ENCODE data around the gene MRPL53. TPM values are rescaled to one million over a fixed set of nuclear protein-coding genes. Genes with fewer than 3 reads are reported as not detected.
A peak's percentile ranks its signal among the peaks of the same experiment; 100 is the strongest.

MRPL53 gene
- total and polyA plus RNA-seq, 2 of the 13 experiments (the other 11 are each of a cell fraction or from before 2014, with no cell fraction given): 34.3 to 51.9 TPM

DNA sequence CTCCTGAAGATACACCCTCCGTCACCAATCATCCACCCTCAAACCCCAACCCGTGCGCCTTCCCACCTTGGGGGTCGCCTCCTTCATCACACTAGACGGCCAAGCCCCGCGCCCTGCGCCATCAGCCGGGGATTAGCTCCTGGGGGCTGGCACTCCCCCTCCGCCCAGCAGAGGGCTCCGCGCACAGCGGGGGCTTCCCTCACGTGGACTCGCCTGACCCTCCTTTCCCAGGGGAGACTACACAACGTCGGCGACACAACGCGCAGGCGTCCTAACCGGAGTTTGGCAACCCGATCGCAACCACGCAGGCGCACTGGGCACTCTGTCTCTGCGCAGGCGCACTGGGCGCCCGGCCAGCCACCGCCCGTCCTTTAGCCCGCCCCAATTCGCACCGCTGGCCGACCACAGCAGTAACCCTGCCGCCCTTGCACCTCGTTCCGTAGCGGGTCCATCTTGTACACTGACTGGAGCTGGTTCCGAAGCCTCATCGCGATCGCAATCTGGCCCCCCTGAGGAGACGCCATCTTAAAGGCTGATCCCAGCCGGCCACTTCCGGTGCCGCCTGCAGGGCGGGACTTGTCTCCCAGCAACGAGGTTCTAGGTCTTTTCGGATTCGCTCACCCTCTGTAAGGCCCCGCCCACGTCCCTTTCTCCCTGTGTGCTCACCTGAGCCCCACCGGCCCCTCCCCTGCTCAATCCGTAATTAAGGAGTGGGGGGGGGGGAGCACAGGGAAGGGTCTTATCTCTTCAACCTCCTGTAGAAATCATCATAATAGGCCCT is 34.9 kb upstream of the MRPL53 start, which contains the start of gene PCGF1 (continued):
- TF ChIP-seq SRSF4 (IDR thresholded peaks at IDR 0.05; ENCODE audit: low read depth, low read length, poor library complexity, severe bottlenecking) (no peak), ZNF503 (CRISPR knock-in tag; IDR thresholded peaks at IDR 0.05) (peak; percentile 61; the same call in 1 of the 2 replicates), ZNF816 (CRISPR knock-in tag; IDR thresholded peaks at IDR 0.05; ENCODE audit: borderline replicate concordance) (no peak), TBX3 (IDR thresholded peaks at IDR 0.05; ENCODE audit: borderline replicate concordance) (peak; percentile 27; the same call in 1 of the 2 replicates), SAP130 (CRISPR knock-in tag; IDR thresholded peaks at IDR 0.05; ENCODE audit: low read depth) (peak; percentile 86), ASH2L (IDR thresholded peaks at IDR 0.05; ENCODE audit: insufficient read length, low read depth, low read length) (peak; percentile 97), TBP (CRISPR knock-in tag; IDR thresholded peaks at IDR 0.05) (no peak), CBFB (CRISPR knock-in tag; IDR thresholded peaks at IDR 0.05) (peak; percentile 85), LCORL (IDR thresholded peaks at IDR 0.05) (no peak), LCORL (CRISPR knock-in tag; IDR thresholded peaks at IDR 0.05) (peak; percentile 56; the same call in 1 of the 2 replicates), ZBTB37 (CRISPR knock-in tag; IDR thresholded peaks at IDR 0.05) (no peak), RBAK (CRISPR knock-in tag; IDR thresholded peaks at IDR 0.05) (no peak; the same call in 1 of the 2 replicates), ZNF34 (CRISPR knock-in tag; IDR thresholded peaks at IDR 0.05; ENCODE audit: borderline replicate concordance) (peak; percentile 59; the same call in 1 of the 2 replicates), EED (CRISPR knock-in tag; IDR thresholded peaks at IDR 0.05) (peak; percentile 91), HNF4A (CRISPR knock-in tag; IDR thresholded peaks at IDR 0.05) (peak; percentile 50)
- TF ChIP-seq, protein P1, sequence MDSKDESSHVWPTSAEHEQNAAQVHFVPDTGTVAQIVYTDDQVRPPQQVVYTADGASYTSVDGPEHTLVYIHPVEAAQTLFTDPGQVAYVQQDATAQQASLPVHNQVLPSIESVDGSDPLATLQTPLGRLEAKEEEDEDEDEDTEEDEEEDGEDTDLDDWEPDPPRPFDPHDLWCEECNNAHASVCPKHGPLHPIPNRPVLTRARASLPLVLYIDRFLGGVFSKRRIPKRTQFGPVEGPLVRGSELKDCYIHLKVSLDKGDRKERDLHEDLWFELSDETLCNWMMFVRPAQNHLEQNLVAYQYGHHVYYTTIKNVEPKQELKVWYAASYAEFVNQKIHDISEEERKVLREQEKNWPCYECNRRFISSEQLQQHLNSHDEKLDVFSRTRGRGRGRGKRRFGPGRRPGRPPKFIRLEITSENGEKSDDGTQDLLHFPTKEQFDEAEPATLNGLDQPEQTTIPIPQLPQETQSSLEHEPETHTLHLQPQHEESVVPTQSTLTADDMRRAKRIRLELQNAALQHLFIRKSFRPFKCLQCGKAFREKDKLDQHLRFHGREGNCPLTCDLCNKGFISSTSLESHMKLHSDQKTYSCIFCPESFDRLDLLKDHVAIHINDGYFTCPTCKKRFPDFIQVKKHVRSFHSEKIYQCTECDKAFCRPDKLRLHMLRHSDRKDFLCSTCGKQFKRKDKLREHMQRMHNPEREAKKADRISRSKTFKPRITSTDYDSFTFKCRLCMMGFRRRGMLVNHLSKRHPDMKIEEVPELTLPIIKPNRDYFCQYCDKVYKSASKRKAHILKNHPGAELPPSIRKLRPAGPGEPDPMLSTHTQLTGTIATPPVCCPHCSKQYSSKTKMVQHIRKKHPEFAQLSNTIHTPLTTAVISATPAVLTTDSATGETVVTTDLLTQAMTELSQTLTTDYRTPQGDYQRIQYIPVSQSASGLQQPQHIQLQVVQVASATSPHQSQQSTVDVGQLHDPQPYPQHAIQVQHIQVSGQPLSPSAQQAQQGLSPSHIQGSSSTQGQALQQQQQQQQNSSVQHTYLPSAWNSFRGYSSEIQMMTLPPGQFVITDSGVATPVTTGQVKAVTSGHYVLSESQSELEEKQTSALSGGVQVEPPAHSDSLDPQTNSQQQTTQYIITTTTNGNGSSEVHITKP (CRISPR knock-in tag; IDR thresholded peaks at IDR 0.05; ENCODE audit: low read depth): peak; percentile 89
- TF ChIP-seq, protein P2, sequence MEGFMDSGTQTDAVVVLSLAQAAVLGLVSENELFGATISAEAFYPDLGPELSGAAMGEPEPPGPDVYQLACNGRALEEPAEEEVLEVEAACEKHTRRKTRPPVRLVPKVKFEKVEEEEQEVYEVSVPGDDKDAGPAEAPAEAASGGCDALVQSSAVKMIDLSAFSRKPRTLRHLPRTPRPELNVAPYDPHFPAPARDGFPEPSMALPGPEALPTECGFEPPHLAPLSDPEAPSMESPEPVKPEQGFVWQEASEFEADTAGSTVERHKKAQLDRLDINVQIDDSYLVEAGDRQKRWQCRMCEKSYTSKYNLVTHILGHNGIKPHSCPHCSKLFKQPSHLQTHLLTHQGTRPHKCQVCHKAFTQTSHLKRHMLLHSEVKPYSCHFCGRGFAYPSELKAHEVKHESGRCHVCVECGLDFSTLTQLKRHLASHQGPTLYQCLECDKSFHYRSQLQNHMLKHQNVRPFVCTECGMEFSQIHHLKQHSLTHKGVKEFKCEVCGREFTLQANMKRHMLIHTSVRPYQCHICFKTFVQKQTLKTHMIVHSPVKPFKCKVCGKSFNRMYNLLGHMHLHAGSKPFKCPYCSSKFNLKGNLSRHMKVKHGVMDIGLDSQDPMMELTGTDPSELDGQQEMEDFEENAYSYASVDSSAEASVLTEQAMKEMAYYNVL (CRISPR knock-in tag; IDR thresholded peaks at IDR 0.05; ENCODE audit: borderline replicate concordance): no peak
- TF ChIP-seq, protein P3, sequence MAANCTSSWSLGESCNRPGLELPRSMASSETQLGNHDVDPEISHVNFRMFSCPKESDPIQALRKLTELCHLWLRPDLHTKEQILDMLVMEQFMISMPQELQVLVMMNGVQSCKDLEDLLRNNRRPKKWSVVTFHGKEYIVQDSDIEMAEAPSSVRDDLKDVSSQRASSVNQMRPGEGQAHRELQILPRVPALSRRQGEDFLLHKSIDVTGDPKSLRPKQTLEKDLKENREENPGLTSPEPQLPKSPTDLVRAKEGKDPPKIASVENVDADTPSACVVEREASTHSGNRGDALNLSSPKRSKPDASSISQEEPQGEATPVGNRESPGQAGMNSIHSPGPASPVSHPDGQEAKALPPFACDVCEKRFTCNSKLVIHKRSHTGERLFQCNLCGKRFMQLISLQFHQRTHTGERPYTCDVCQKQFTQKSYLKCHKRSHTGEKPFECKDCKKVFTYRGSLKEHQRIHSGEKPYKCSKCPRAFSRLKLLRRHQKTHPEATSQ (CRISPR knock-in tag; IDR thresholded peaks at IDR 0.05; ENCODE audit: borderline replicate concordance): no peak; the same call in 1 of the 2 replicates

Data from HepG2 (cell line).